ENCODE results near the gene KCND2. TPM values are rescaled to one million over a fixed set of nuclear protein-coding genes. Genes with fewer than 3 reads are reported as not detected.

Gene KCND2
- polyA plus RNA-seq, 1 of the 3 experiments (the other 2 are of a cell fraction), result not detected

GRCh38 chr7:120505770-120506169 is 232.8 kb downstream of the KCND2 start:
- Histone ChIP-seq H3K9ac (no peak overlapping the region), H3K27ac (ENCODE audit: low read depth in 2 of 2, low read length in 1 of 2) (no peak overlapping the region), H3K4me1 (ENCODE audit: control insufficient read depth in 1 of 2, insufficient read depth in 2 of 2, low read depth in 1 of 2, low read length in 1 of 2) (no peaks in the 10 kb centered on the region), H3K9me2 (no peaks in the 10 kb centered on the region), H3F3A (replicated peaks; ENCODE audit: insufficient read depth) (no peaks in the 10 kb centered on the region), H3K79me2 (ENCODE audit: insufficient read depth) (no peaks in the 10 kb centered on the region), H3K27me3 (ENCODE audit: insufficient read depth) (no peaks in the 10 kb centered on the region), H3K4me2 (no peak overlapping the region), H3K9me3 (no peaks in the 10 kb centered on the region), H2AFZ (ENCODE audit: low read depth) (no peak overlapping the region), H4K20me1 (ENCODE audit: insufficient read depth) (no peaks in the 10 kb centered on the region), H3K36me3 (replicated peaks in 1 of 2; ENCODE audit: control insufficient read depth in 1 of 2, insufficient read depth in 2 of 2, low read length in 1 of 2) (no peaks in the 10 kb centered on the region), H3K4me3 (ENCODE audit: low read depth in 2 of 2, low read length in 1 of 2) (no peak overlapping the region)
- ChIA-PET POLR2A (no interaction called here), CTCF (interaction anchor here (2.2 kb wide), 1 partner anchor 12 kb away, joined by 7 read pairs; no protein-coding TSS in a partner anchor)
- DNase-seq, result no peak
- TF ChIP-seq EZH2phosphoT487 (IDR thresholded peaks at IDR 0.05; ENCODE audit: borderline replicate concordance, low read depth) (no peak), SMC3 (IDR thresholded peaks at IDR 0.05; ENCODE audit: low read depth, low read length) (no peak), FOSL2 (IDR thresholded peaks at IDR 0.05; ENCODE audit: borderline replicate concordance, low read depth) (no peak), CHD2 (IDR thresholded peaks at IDR 0.05; ENCODE audit: low read length, partially characterized antibody) (no peak), RCOR1 (IDR thresholded peaks at IDR 0.05; ENCODE audit: low read length) (no peak), MAX (IDR thresholded peaks at IDR 0.05; ENCODE audit: low read depth) (no peak), TAF1 (IDR thresholded peaks at IDR 0.05; ENCODE audit: borderline replicate concordance, low read depth, low read length) (no peak), RFX5 (IDR thresholded peaks at IDR 0.05; ENCODE audit: low read length) (no peak), ZBTB33 (IDR thresholded peaks at IDR 0.05; ENCODE audit: borderline replicate concordance, low read depth) (no peak), FOXM1 (IDR thresholded peaks at IDR 0.05; ENCODE audit: low read depth) (no peak), GATA2 (CRISPR knock-in tag; IDR thresholded peaks at IDR 0.05) (no peak), RXRA (IDR thresholded peaks at IDR 0.05; ENCODE audit: borderline replicate concordance, low read depth) (no peak), IRF3 (IDR thresholded peaks at IDR 0.05; ENCODE audit: low read depth, low read length) (no peak), MXI1 (IDR thresholded peaks at IDR 0.05; ENCODE audit: low read depth, low read length) (no peak), USF1 (IDR thresholded peaks at IDR 0.05; ENCODE audit: borderline replicate concordance, low read depth) (no peak), POLR2AphosphoS5 (IDR thresholded peaks at IDR 0.05; ENCODE audit: low read depth, low read length) (no peak)
